Inflammatory macrophage (primary cell): ENCODE results near the gene PEAR1.
"Not testable (repeated sequence)": the region's sequence is repeated elsewhere in the genome, so short reads cannot be mapped to it uniquely, and the experiment has no call there.

Experiments used
- DNase-seq, 2 donors: peaks; one replicate each; pipeline ENCODE4 v3.0.0-alpha.2; 2020 to 2022

Gene PEAR1

DNA sequence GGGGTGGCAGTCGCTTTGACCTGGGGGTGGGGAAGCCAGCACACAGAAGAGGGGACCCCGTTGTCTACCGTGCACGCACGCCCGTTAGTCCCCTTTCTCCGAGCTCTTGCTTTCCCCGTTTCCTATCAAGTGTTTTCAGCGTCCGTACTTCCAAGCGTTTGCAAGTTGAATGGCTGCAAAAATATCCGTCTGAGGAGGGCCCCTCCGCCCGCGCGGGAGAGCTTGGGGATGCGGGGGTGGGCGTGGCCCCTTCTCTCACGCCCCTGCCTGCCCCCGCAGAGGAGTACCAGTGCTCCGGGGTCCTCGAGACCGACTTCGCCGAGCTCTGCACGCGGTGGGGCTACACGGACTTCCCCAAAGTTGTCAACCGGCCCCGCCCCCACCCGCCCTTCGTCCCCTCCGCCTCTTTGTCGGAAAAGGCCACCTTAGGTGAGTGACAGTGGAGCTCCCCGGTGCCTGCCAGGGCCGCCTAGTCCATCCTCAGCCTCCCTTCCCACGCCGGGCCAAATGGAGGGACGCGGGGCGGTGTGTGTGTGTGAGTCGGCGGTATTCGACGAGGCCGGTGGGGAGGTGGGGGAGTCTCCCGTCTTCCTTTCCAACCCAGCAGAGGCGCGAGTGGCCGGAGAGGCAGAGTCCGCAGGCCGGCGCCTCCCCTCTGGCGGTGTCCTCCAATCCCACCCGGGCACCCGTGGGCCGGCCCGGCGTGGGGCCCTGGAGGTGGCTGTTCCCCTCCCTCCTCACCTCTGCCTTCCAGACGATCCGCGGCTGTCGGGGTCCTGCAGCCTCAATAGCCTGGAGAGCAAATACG lies 30.4 kb downstream of the PEAR1 start:
- DNase-seq, result no peak

DNA sequence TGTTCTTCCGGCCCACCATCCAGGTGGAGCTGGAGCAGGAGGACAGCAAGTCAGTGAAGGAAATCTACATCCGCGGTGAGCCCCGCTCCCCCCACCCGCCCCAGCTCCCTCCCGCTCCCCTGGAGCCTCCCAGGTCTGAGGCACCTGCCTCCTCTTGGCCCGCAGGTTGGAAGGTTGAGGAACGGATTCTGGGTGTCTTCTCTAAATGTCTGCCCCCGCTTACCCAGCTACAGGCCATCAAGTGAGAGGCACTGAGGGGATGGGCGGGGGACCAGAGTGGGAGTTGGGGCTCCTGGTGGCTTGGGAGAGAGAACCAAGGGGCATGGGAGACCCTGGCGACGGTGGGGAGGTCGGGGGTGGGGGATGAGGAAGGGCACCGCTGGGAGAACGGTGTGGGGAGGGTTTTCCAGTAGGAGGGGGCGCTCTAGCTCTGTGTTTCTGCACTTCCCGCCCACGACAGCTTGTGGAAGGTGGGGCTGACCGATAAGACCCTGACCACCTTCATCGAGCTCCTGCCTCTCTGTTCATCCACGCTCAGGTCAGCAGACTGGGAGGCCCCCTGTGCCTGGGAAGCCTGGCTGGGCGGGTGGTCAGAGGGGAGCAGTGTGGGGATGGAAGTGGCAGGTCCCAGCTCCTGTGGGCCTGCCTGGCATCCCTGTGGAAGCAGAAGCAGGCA lies 31.1 kb downstream of the PEAR1 start:
- DNase-seq, result no peak

GRCh38 chr1:156925154-156926010 lies 31.9 kb downstream of the PEAR1 start:
- DNase-seq, result no peak

DNA sequence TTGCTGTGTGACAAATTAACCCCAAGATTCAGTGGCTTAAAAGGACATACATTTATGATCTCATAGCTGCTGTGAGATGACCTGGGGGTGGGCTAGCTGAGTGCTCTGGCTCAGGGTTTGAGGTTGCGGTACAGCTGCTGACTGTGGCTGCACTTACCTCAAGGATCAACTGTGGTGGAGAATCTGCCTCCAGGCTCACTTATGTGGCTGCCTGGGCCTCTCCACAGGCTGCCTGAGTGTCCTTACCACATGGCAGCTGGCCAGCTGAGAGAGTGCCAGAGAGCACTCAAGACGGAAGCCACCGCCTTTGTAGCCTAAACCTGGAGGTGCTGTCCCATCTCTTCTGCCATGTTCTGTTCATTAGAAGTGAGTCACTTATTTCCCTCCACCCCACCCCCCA lies 32.7 kb downstream of the PEAR1 start:
- peak; percentile 11 to 35 for DNase-seq

- not testable (repeated sequence) for DNase-seq
Observed at GRCh38 chr1:156926695-156927094, 33.2 kb downstream of the PEAR1 start.

GRCh38 chr1:156927215-156928042 lies 33.9 kb downstream of the PEAR1 start:
- peak; percentile 35 to 65 for DNase-seq

DNA sequence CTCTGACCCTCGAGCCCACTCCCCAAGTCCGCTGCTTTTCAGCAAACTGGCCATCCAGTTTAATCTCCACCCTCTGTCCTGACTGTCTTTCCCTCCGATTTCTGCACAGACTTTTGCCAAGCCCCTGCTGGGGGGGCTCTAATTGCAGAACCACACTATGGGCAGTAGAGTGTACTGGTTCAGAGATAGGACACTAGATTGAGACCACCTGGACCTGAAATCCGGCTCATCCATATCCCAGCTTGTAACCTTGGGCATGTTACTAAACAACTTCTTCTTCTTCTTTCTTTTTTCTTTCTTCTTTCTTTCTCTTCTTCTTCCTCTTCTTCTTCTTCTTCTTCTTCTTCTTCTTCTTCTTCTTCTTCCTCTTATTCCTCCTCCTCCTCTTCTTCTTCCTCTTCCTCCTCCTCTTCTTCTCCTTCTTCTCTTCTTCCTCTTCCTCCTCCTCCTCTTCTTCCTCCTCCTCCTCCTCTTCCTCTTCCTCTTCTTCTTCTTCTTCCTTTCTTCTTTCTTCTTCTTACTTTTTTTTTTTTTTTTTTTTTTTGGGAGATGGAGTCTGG lies 34.6 kb downstream of the PEAR1 start:
- DNase-seq, result no peak

DNA sequence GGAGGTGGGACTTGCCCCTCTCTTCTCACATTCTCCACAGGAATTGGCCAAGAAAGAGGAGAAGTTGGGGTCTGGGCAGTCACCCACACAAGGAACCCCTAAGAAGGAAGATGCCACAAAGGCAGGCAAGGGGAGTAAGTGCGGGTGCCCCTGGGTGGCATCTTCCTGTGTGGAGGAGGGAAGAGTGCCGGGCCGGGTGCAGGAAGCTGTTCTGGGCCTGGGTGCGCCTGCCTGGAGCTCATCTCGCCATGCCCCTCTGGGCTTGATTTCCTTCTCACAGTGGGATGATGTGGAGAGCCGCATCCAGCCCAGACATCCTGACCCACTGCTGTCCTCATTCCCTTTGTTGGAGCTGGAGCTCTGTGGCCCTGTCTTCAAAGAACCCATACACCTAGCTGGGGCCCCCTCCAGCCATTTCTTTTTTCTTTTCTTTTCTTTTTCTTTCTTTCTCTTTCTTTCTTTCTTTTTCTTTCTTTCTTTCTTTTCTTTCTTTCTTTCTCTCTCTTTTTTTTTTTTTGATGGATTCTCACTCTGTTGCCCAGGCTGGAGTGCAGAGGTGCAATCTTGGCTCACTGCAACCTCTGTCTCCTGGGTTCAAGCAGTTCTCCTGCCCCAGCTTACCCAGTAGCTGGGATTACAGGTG lies 36.2 kb downstream of the PEAR1 start:
- DNase-seq, result no peak

- DNase-seq, result no peak
Observed at GRCh38 chr1:156930483-156930882, 37.0 kb downstream of the PEAR1 start.

DNA sequence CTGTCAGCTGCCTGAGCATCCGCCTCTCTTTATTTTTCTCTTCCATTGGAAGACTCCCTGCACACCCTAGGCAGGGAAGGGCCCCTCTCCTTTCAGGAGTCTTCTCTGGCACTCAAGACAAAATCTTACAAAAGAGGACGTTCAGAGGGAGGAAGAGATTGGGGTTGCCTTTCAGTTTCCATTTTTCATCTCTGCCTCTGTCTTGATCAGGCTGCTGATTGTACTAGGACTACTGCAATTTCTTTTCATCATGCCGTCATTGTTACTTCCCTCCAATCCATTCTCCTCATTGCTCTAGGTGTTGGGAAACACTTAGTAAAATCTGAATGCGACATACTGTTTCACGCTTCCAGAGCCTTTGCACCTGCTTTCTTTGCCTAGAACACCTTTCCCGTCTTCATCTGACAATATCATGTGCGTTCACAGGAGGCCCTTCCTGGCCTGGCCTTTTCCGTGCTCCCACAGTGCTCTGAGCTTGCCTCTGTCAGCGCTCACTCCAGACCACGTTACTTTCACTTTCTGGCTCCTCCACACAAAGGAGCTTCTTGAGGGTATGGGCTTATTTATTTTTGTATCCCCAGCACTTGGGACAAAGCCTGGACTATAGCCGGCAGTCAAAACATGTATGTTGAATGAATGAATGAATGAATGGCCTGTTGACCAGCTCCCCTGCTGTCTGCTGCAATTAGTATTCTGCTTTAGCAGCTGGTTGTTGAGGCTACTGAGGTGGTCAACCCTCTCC lies 37.9 kb downstream of the PEAR1 start:
- no peak for DNase-seq

GRCh38 chr1:156931974-156932710 lies 38.6 kb downstream of the PEAR1 start:
- DNase-seq, result no peak

DNA sequence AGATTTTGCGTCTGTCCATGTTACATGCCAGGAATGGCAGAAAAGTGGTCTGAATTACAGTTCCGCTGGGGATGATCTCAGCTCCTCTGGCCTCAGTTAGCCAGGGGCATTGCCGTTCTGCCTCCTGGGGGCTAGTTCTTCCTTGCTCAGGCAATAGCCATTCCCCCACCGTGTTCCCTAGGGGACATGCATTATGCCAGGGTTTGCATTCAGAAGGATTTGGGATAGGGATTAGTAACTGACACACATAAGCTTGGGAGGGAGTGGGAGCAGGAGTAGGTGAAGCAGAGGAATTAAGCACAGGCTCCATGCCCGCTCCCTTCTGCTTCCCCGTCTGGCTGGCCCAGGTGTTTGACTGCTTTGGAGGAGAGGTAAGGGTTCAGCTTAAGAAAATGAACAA lies 39.6 kb downstream of the PEAR1 start:
- no peak for DNase-seq

DNA sequence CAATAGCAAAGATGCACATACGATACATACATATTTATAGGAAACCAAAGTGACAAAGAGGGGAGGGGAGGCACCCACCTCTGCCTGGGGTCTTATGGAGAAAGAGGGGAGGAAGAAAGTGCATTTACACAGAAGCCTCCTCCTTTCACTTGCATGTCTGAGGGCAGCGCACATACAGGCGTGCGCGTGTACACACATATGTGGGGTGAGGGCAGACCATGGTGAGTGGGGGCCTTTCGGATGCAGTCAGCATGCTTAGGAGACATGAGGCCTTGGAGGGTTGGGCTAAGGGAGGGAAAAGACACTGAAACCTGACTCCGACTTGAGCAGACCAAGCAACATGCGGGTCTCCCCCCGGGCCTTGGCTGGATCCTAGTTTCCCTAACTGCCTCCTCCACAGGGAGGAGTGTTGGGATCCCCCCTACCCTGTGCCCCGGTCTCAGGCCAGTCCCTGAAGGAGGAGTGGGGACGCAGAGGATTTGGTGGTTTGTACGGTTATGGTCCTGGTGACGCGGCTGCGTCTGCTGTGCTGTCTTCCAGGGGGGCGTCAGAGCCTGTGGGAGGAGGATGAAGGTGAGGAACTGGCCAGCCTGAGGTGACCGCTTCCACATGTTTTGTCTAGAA lies 42.1 kb downstream of the PEAR1 start:
- DNase-seq, result no peak

DNA sequence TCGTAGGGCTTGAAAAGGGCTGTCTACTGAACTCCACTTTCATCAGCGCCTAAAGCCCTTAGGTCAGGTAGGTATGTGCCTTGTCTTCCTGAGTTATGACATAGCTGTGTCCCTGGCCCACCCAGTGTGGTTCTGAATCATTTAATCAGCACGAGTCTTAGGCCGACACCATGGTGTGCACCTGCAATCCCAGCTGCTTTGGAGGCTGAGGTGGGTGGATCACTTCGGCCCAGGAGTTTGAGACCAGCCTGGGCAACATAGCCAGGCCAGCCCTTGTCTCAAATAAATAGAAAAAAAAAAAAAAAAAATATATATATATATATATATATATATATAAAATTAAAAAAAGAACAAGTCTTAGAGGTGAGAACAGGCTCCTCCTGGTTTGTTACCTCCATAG lies 42.7 kb downstream of the PEAR1 start:
- DNase-seq, result no peak

- DNase-seq, result no peak
Observed at GRCh38 chr1:156936721-156937220, 43.3 kb downstream of the PEAR1 start.

- no peak for DNase-seq
Observed at GRCh38 chr1:156937883-156938282, 44.4 kb downstream of the PEAR1 start.

DNA sequence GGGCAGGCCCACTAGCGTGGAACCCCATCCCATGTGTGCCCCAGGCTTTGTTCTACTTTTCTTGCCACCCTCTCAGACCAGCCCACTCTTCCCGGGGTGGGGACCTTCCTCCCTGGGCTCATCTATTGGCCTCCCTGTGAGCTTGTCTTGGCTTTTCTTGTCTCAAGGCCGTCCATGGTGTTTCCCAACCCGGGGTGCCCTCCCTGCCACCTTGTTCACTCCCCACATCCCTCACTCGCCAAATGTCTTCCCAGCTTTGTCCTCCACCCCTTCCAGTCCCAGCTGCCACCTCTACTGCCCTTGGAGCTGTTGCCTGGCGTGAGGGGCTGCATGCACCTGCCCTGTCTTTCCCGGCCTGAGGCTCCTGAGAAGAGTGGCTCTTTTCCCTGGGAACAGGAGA lies 45.3 kb downstream of the PEAR1 start:
- no peak for DNase-seq

GRCh38 chr1:156939786-156940334 lies 46.3 kb downstream of the PEAR1 start:
- DNase-seq, result no peak

- DNase-seq, result no peak
Observed at GRCh38 chr1:156941675-156942074, 48.2 kb downstream of the PEAR1 start.
